Endothelial cell of umbilical vein (primary cell): ENCODE data around the gene SPEF2. TPM values are rescaled to one million over a fixed set of nuclear protein-coding genes. Genes with fewer than 3 reads are reported as not detected.
A peak's percentile ranks its signal among the peaks of the same experiment; 100 is the strongest.

ENCODE experiments used
- BruUV-seq: library from RNA; stranded (reverse); fragments of 400-500 nt; replicated peaks from 2 replicates; lab custom pipeline; 2021; lab: Mats Ljungman, UMichigan
- CTCF ChIA-PET: fragments of 300-600, 350-600 bp; sonication (Branson Sonifier 250); formaldehyde crosslinking; loops from one replicate; lab custom pipeline; 2021; ENCODE audit warnings: antibody characterized with exemption, inconsistent platforms; lab: Charles Lee
- POLR2A ChIA-PET: fragments of 300-600, 350-600 bp; sonication (Branson Sonifier 250); formaldehyde crosslinking; loops from one replicate; lab custom pipeline; 2021; ENCODE audit warnings: antibody characterized with exemption, inconsistent platforms; lab: Charles Lee
- DNase-seq: peaks from one replicate; pipeline ENCODE4 v3.0.0-alpha.2; 2011; ENCODE audit warnings: low read depth, low spot score
- FAIRE-seq: peaks from 2 replicates; lab custom pipeline; 2011; peaks lifted over from hg19 to GRCh38; lab: Jason Lieb, UNC
- H2AFZ ChIP-seq: 2 replicates; pipeline ENCODE4 v1.6.0; 2012; ENCODE audit warnings: low read depth, low read length, control low read depth, inconsistent platforms
- H3K27ac ChIP-seq: 2 replicates; pipeline ENCODE4 v1.5.1; 2011; ENCODE audit warnings: low read depth, mild to moderate bottlenecking, control low read depth, low read length, moderate library complexity; ENCODE audit not compliant: insufficient read depth
- H3K27me3 ChIP-seq, 2 experiments: 2 replicates each; pipeline versions ENCODE4 v1.6.0 to v1.6.1; 2011; ENCODE audit warnings: low read length in 2 of 2, mixed read lengths in 1 of 2; ENCODE audit not compliant: control insufficient read depth in 2 of 2, insufficient read depth in 2 of 2
- H3K36me3 ChIP-seq, 2 experiments: 2 replicates in 1 of 2; 3 replicates in 1 of 2; pipeline ENCODE4 v1.5.1; 2011; ENCODE audit warnings: low read length in 2 of 2, mild to moderate bottlenecking in 1 of 2, moderate library complexity in 1 of 2; ENCODE audit not compliant: control insufficient read depth in 2 of 2, insufficient read depth in 2 of 2; ENCODE audit errors: extremely low read depth in 1 of 2
- H3K4me1 ChIP-seq: 3 replicates; pipeline ENCODE4 v1.5.1; 2011; ENCODE audit warnings: mild to moderate bottlenecking, low read length; ENCODE audit not compliant: control insufficient read depth, insufficient read depth; ENCODE audit errors: extremely low read depth
- H3K4me2 ChIP-seq: 2 replicates; pipeline ENCODE4 v1.6.1; 2011; ENCODE audit warnings: low read length, control low read depth, mixed read lengths; ENCODE audit not compliant: insufficient read depth
- H3K4me3 ChIP-seq, 3 experiments: fragments of 200-600 bp in 1 of 3; sonication (generic), shearing (Covaris generic) in 1 of 3; replicated peaks in 1 of 3; 2 replicates each; pipeline ENCODE4 v1.5.1; 2011 to 2016; ENCODE audit warnings: control low read depth in 3 of 3, low read length in 3 of 3, mild to moderate bottlenecking in 2 of 3, inconsistent platforms in 1 of 3, low read depth in 1 of 3, moderate library complexity in 1 of 3; ENCODE audit not compliant: insufficient read depth in 1 of 3
- H3K79me2 ChIP-seq: 2 replicates; pipeline ENCODE4 v1.6.0; 2012; ENCODE audit warnings: low read length, inconsistent platforms; ENCODE audit not compliant: control insufficient read depth, insufficient read depth
- H3K9ac ChIP-seq: replicated peaks from 2 replicates; pipeline ENCODE3; 2011; ENCODE audit warnings: low read length, control low read depth; ENCODE audit not compliant: insufficient read depth; ENCODE audit errors: extremely low read depth
- H3K9me1 ChIP-seq: replicated peaks from 3 replicates; pipeline ENCODE4 v1.6.0; 2011; ENCODE audit warnings: mild to moderate bottlenecking, low read length; ENCODE audit not compliant: control insufficient read depth, insufficient read depth; ENCODE audit errors: extremely low read depth
- H3K9me3 ChIP-seq: replicated peaks from 2 replicates; pipeline ENCODE4 v1.5.1; 2012; ENCODE audit warnings: low read length, inconsistent platforms; ENCODE audit not compliant: control insufficient read depth, insufficient read depth
- H4K20me1 ChIP-seq: replicated peaks from 2 replicates; pipeline ENCODE3; 2011; ENCODE audit warnings: mild to moderate bottlenecking, low read length; ENCODE audit not compliant: control insufficient read depth, insufficient read depth; ENCODE audit errors: extremely low read depth
- CTCF ChIP-seq, 2 donors: IDR thresholded peaks; 1 replicate in 1 of 2; 2 replicates in 1 of 2; pipeline ENCODE4 v1.5.1; 2011; ENCODE audit warnings: low read length in 2 of 2, mild to moderate bottlenecking in 2 of 2, moderate library complexity in 2 of 2, control low read depth in 1 of 2, inconsistent platforms in 1 of 2, low read depth in 1 of 2; ENCODE audit not compliant: insufficient read depth in 1 of 2; ENCODE audit errors: extremely low read depth in 1 of 2
- EZH2 ChIP-seq: IDR thresholded peaks from 2 replicates; pipeline ENCODE4 v1.6.1; 2012; ENCODE audit warnings: borderline replicate concordance, low read depth, mild to moderate bottlenecking, moderate library complexity, low read length, inconsistent platforms; ENCODE audit not compliant: severe bottlenecking
- FOS ChIP-seq: IDR thresholded peaks from 2 replicates; pipeline ENCODE4 v1.6.1; 2011; ENCODE audit warnings: mild to moderate bottlenecking, low read length, moderate library complexity, borderline replicate concordance; ENCODE audit not compliant: insufficient read depth
- GATA2 ChIP-seq: IDR thresholded peaks from 2 replicates; pipeline ENCODE4 v1.7.0; 2011; ENCODE audit warnings: low read depth, mild to moderate bottlenecking, moderate library complexity, mixed read lengths, low read length; ENCODE audit not compliant: insufficient read length, insufficient read depth
- JUN ChIP-seq: IDR thresholded peaks from 2 replicates; pipeline ENCODE4 v1.6.1; 2011; ENCODE audit warnings: borderline replicate concordance, low read depth; ENCODE audit not compliant: insufficient read length, insufficient read depth
- MAX ChIP-seq: IDR thresholded peaks from 2 replicates; pipeline ENCODE4 v1.6.1; 2011; ENCODE audit not compliant: insufficient read depth, insufficient read length
- MYC ChIP-seq: IDR thresholded peaks from one replicate; pipeline ENCODE4 v1.6.1; 2011; ENCODE audit warnings: mild to moderate bottlenecking, low read depth, low read length
- POLR2A ChIP-seq: IDR thresholded peaks from 2 replicates; pipeline ENCODE4 v1.6.1; 2012; ENCODE audit warnings: low read depth, mild to moderate bottlenecking, control low read depth, low read length
- POLR2AphosphoS5 ChIP-seq: IDR thresholded peaks from 2 replicates; pipeline ENCODE4 v1.6.1; 2012; ENCODE audit warnings: low read depth, mild to moderate bottlenecking, control low read depth, low read length, moderate library complexity; ENCODE audit not compliant: insufficient read depth
- dilution Hi-C: fragments of 300-500 bp; cut with MboI; formaldehyde crosslinking; loops from one replicate; pipeline ENCODE4 v1.15.0; 2019; ENCODE audit warnings: low sequenced_read_pairs; ENCODE audit not compliant: extremely low pct_ligation_motif_present
- intact Hi-C: fragments of 100-400 bp; cut with micrococcal nuclease; formaldehyde crosslinking; loops from one replicate; pipeline ENCODE4 v1.10.0; 2022
- polyA plus RNA-seq, 4 experiments: library from polyadenylated mRNA; depleted of rRNA in 3 of 4; stranded (reverse) in 3 of 4; unstranded in 1 of 4; fragments of >200 nt; gene quantifications; 2 replicates each; pipeline versions ENCODE4 v1.2.1 to v1.2.3, GENCODE V29; 2011 to 2012; ENCODE audit warnings: missing spikeins in 1 of 4
- total RNA-seq: library from RNA; stranded (reverse); gene quantifications from 2 replicates; pipeline ENCODE4 v1.2.3, GENCODE V29; 2021

Gene SPEF2
- total and polyA plus RNA-seq, 2 donors (not counting 3 experiments of a cell fraction or from before 2014, with no cell fraction given), result 0.28 to 0.73 TPM

- FAIRE-seq (peak; percentile 82), DNase-seq (peak; percentile 81)
- Histone ChIP-seq H3K27ac (no peak overlapping the region), H3K9me1 (no peaks in the 10 kb centered on the region), H3K9me3 (no peaks in the 10 kb centered on the region), H4K20me1 (no peaks in the 10 kb centered on the region), H3K27me3 (no peaks in the 10 kb centered on the region), H3K9ac (no peak overlapping the region), H3K4me2 (peak overlapping the region; percentile 45), H2AFZ (no peak overlapping the region), H3K4me1 (peaks cover 11% of the 10 kb centered on the region), H3K4me3 (no peak overlapping the region), H3K36me3 (no peaks in the 10 kb centered on the region), H3K79me2 (no peaks in the 10 kb centered on the region)
- dilution Hi-C loops, result no loop called here
- ChIA-PET POLR2A (no interaction called here), CTCF (interaction anchor here (2.9 kb wide), 2 partner anchors 12 to 136 kb away, joined by 11 to 12 read pairs; no protein-coding TSS in a partner anchor)
- TF ChIP-seq GATA2 (no peak), JUN (no peak), CTCF (IDR thresholded peaks at IDR 0.05; ENCODE audit: extremely low read depth in 1 of 2, insufficient read depth in 1 of 2, low read depth in 1 of 2, low read length in 2 of 2) (no peak)
- intact Hi-C loops, result no loop called here
- no TSS peak for BruUV-seq
These were observed 171.1 kb downstream of the SPEF2 start for GRCh38 chr5:35788724-35789123.

GRCh38 chr5:35789732-35790456 lies 172.2 kb downstream of the SPEF2 start:
- no peak overlapping the region for H3K4me2 ChIP-seq
- H3K4me3 ChIP-seq, result no peak overlapping the region
- no peaks in the 10 kb centered on the region for H3K9me1 ChIP-seq
- no peaks in the 10 kb centered on the region for H3K27me3 ChIP-seq
- H4K20me1 ChIP-seq, result no peaks in the 10 kb centered on the region
- no TSS peak for BruUV-seq
- H3K9ac ChIP-seq, result no peak overlapping the region
- intact Hi-C loops, result no loop called here
- ChIA-PET CTCF (interaction anchor here (0.7 to 2.9 kb wide), 6 partner anchors 9 to 135 kb away, joined by 3 to 12 read pairs (median 4); no protein-coding TSS in a partner anchor), POLR2A (no interaction called here)
- H3K27ac ChIP-seq, result no peak overlapping the region
- H2AFZ ChIP-seq, result no peak overlapping the region
- H3K4me1 ChIP-seq, result peaks cover 11% of the 10 kb centered on the region
- TF ChIP-seq CTCF (IDR thresholded peaks at IDR 0.05; ENCODE audit: extremely low read depth in 1 of 2, insufficient read depth in 1 of 2, low read depth in 1 of 2, low read length in 2 of 2) (no peak), MAX (no peak), MYC (no peak), JUN (no peak), POLR2AphosphoS5 (no peak), POLR2A (no peak), GATA2 (no peak), FOS (no peak), EZH2 (no peak)
- H3K9me3 ChIP-seq, result no peaks in the 10 kb centered on the region
- no peaks in the 10 kb centered on the region for H3K79me2 ChIP-seq
- dilution Hi-C loops, result no loop called here
- H3K36me3 ChIP-seq, result no peaks in the 10 kb centered on the region
- no peak for FAIRE-seq
- DNase-seq, result no peak
